ENCODE data around the gene EPHB2. TPM values are rescaled to one million over a fixed set of nuclear protein-coding genes. Genes with fewer than 3 reads are reported as not detected.
A peak's percentile ranks its signal among the peaks of the same experiment; 100 is the strongest.

The EPHB2 gene
- total RNA-seq, 1 donor from 2014 or later = 130 TPM

DNA sequence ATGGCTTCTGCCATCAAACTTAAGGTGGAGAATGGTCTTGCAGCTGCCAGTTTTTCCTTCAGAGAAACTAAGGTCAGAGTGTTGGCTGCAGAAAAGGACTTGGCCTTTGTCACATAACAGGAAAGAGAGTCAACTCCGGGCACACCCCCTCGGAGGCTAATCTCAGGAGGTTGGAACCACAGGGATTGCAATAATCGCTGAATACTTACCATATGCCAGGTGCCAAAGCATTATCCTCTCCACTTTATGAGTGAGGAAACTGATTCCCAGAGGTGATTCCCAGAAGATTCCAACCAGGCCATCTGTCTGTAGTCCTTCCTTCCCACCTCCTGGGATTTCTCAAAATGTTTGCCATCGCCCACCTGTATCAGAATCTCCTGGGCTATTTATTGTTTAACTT lies 208.0 kb downstream of the EPHB2 start:
- TF ChIP-seq, protein P1, sequence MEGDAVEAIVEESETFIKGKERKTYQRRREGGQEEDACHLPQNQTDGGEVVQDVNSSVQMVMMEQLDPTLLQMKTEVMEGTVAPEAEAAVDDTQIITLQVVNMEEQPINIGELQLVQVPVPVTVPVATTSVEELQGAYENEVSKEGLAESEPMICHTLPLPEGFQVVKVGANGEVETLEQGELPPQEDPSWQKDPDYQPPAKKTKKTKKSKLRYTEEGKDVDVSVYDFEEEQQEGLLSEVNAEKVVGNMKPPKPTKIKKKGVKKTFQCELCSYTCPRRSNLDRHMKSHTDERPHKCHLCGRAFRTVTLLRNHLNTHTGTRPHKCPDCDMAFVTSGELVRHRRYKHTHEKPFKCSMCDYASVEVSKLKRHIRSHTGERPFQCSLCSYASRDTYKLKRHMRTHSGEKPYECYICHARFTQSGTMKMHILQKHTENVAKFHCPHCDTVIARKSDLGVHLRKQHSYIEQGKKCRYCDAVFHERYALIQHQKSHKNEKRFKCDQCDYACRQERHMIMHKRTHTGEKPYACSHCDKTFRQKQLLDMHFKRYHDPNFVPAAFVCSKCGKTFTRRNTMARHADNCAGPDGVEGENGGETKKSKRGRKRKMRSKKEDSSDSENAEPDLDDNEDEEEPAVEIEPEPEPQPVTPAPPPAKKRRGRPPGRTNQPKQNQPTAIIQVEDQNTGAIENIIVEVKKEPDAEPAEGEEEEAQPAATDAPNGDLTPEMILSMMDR (IDR thresholded peaks at IDR 0.05; ENCODE audit: unreplicated experiment) = no peak
- H3K4me3 Mint-ChIP-seq = no peak overlapping the region
- H3K27me3 Mint-ChIP-seq (ENCODE audit: low read depth) = no peaks in the 10 kb centered on the region
- no peak overlapping the region for H3K27ac Mint-ChIP-seq
- peaks cover 4% of the 10 kb centered on the region for H3K9me3 Mint-ChIP-seq
- no peak for DNase-seq (ENCODE audit: low spot score in 2 of 2, unreplicated experiment in 2 of 2)
- peaks cover 7% of the 10 kb centered on the region for H3K36me3 Mint-ChIP-seq
- peaks cover 10% of the 10 kb centered on the region for H3K4me1 Mint-ChIP-seq

DNA sequence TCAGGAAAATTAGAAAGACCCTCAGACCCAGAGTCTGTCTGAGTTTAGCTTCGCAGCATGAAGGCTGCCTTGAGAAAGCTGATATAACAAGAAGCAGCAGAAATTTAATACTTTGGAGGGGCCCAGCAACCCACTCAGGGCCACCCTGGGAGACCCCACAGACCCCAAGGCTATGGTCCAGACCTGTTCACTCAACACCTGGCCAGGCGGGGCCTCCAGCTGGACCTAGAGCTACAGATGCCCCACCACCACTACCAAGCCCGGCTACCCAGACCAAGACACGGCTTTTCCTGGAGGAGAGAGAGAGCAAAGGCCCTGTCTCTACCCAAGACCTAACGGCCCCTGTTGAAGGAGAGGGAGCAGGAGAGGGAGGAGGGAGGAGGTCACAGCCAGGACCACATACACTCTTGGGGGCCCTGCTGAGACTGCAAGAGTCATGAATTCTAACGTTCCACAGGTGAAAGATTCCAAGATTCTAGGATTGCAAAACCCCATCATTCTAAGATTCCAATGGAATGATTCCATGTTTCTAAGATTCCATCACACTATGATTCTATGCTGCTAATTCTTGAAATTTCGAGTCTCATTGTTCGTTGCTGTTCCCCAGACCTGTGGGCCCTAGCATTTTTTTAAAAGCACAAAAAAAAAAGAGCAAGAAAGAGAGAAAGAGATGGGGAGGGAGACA lies 208.8 kb downstream of the EPHB2 start:
- H3K4me3 Mint-ChIP-seq = no peak overlapping the region
- H3K9me3 Mint-ChIP-seq = peaks cover 4% of the 10 kb centered on the region
- no peak overlapping the region for H3K27ac Mint-ChIP-seq
- H3K27me3 Mint-ChIP-seq (ENCODE audit: low read depth) = no peaks in the 10 kb centered on the region
- DNase-seq (ENCODE audit: low spot score in 2 of 2, unreplicated experiment in 2 of 2) = no peak
- H3K36me3 Mint-ChIP-seq = peaks cover 2% of the 10 kb centered on the region
- TF ChIP-seq, protein P1 (IDR thresholded peaks at IDR 0.05; ENCODE audit: unreplicated experiment) = no peak
- peaks cover 10% of the 10 kb centered on the region for H3K4me1 Mint-ChIP-seq

DNA sequence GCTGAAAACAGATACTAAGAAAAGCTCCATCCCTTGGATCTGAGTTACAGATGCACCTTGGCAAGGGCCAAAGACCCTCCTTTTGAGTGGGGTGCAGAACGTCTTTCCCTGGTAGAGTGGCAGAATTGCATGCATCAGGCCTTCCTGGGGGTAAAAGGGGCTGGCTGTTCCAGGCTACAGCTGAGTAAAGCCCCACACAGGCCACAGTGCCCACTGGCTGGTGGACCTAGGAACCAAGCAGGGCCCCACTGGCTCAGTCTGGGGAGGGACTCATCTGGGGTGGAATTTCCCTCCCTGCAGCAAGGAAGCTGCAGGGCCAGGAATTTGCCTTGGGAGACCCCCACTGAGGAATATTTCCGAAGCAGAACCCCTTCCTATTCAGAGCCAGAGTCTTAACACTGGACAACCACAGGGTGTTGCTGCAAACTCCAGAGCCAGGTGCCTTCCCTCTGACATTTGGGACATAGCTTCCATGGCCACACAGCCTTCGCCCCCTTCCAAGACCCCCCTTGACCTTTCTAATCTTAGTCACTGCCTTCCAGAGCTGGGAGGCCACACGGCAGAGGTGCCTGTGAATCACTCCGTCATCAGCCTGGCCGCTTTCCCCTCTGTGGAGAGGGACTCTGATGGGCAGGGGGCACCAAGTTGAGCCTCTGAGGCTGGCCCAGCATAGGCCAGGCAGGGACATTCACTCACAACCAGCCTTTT lies 209.5 kb downstream of the EPHB2 start:
- TF ChIP-seq, protein P1 (IDR thresholded peaks at IDR 0.05; ENCODE audit: unreplicated experiment) = no peak
- H3K27ac Mint-ChIP-seq = no peak overlapping the region
- no peaks in the 10 kb centered on the region for H3K36me3 Mint-ChIP-seq

DNA sequence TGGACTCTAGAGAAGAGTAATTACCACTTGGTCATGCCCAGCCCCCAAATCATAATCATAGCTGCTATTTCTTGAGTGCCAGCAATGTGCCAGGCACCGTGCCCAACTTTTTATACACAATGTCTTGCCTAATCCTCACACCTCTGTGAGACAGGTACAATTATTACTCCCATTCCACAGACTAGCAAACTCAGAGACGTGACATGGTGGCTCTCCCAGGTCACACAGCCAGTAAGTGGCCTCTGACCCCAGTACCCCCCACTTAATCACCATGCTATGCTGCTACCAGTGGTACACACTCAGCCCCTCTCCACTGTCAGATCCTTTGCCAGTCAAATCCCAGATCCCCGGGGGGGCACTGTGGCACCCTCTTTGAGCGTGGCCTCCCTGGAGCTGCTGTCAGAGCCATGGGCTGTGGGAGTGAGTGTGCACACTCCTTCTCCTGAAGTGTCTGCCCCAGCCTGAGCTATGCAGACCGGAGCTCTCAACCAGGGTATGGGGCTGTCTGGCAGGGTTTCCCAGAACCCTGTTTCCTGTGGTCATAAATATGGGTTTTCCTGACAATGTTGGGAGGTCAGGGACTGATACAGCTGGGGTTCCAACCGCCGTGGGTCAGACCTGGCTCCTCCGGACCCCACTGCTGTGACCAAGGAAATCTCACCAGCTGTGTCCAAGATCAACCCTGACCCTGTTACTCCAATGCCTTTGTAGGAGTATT lies 210.3 kb downstream of the EPHB2 start:
- H3K4me1 Mint-ChIP-seq = peaks cover 10% of the 10 kb centered on the region
- no peak for DNase-seq (ENCODE audit: low spot score in 2 of 2, unreplicated experiment in 2 of 2)
- H3K27ac Mint-ChIP-seq = peak overlapping the region; percentile 5
- no peak overlapping the region for H3K4me3 Mint-ChIP-seq
- H3K27me3 Mint-ChIP-seq (ENCODE audit: low read depth) = no peaks in the 10 kb centered on the region
- no peaks in the 10 kb centered on the region for H3K36me3 Mint-ChIP-seq
- H3K9me3 Mint-ChIP-seq = peaks cover 4% of the 10 kb centered on the region
- TF ChIP-seq, protein P1 (IDR thresholded peaks at IDR 0.05; ENCODE audit: unreplicated experiment) = no peak

More for the DNA sequence above, 209.5 kb downstream of the EPHB2 start:
- DNase-seq (ENCODE audit: low spot score in 2 of 2, unreplicated experiment in 2 of 2) = no peak
- Mint-ChIP-seq H3K4me1 (peaks cover 10% of the 10 kb centered on the region), H3K9me3 (peaks cover 4% of the 10 kb centered on the region), H3K27me3 (ENCODE audit: low read depth) (no peaks in the 10 kb centered on the region), H3K4me3 (no peak overlapping the region)

DNA sequence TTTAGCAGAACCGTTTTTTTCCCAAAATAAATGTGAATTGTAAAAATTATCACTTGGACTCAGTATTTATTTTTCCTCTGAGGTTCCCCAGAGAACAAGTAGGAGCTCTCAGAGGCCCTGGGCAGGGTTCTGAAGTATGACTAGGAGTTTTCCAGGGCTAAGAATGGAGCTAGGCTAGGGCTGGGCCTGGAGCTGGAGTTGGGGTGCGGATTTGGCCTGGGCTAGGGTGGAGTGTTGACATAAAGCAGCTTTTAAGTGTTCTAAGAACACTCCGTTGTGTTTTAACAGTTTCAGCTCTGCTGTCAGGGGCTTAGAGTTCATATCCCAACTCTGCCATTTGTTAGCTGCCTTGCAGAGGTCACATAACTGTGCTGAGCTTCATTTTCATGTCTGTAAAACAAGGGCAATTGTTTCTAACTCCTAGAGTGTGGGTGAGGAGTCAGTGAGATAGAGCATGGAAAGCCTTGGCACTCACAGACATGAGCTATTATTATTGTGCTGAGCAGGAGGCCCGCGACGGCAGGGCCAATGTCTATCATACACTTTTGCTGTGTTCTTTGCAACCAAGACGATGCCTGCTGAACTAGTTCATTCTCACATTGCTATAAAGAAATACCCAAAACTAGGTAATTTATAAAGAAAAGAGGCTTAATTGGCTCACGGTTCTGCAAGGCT lies 210.9 kb downstream of the EPHB2 start:
- Mint-ChIP-seq H3K27ac (peak overlapping the region; percentile 48), H3K4me1 (peaks cover 10% of the 10 kb centered on the region), H3K9me3 (peaks cover 4% of the 10 kb centered on the region), H3K27me3 (ENCODE audit: low read depth) (no peaks in the 10 kb centered on the region), H3K36me3 (no peaks in the 10 kb centered on the region), H3K4me3 (no peak overlapping the region)
- no peak for DNase-seq (ENCODE audit: low spot score in 2 of 2, unreplicated experiment in 2 of 2)
- TF ChIP-seq, protein P1 (IDR thresholded peaks at IDR 0.05; ENCODE audit: unreplicated experiment) = no peak
